ENCODE measurements around the gene TMEM237. TPM values are rescaled to one million over a fixed set of nuclear protein-coding genes. Genes with fewer than 3 reads are reported as not detected.

The TMEM237 gene

DNA sequence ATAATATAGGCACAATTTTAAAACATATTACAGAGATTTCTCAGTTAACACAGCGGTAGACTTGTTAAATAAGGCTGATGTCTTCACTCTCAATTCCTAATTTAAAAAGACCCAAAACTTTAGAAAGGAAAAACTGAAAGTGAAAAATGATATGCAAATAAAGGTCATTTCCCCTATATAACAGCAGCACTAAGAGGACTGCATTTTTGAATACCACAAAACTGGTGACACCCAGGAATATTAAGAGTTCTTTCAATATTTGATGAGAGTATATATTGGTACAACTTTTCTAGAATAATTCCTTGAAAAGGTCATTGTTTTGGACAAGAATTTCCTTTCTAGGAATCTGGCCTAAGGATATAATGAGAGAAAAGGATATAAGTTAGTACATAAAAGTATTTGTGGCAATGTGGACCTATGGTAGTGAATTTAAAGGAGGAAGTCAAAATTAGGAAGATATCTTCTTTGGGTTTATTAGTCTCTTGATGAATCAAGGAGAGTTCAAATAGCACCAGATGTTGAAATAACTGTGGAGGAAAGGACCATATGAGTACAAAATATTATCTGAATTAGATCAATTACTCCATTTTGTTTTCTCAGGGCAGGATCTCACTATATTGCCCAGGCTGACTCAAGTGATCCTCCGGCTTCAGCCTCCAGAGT lies 70.3 kb downstream of the TMEM237 start:
- no peak overlapping the region for H4K8ac ChIP-seq (ENCODE audit: low read depth, low read length)
- no peak for DNase-seq (ENCODE audit: low spot score)
- H2BK5ac ChIP-seq (ENCODE audit: low read length) = no peak overlapping the region
- no peak overlapping the region for H3K14ac ChIP-seq (ENCODE audit: low read length)
- H2AFZ ChIP-seq (ENCODE audit: low read length) = no peak overlapping the region
- H2AK5ac ChIP-seq (ENCODE audit: low read depth, low read length) = no peak overlapping the region
- no peak overlapping the region for H3K4me3 ChIP-seq (ENCODE audit: low read length in 2 of 2)
- H2BK120ac ChIP-seq (ENCODE audit: low read depth, low read length) = no peak overlapping the region
- H3K9ac ChIP-seq (ENCODE audit: low read depth, low read length, poor library complexity) = no peak overlapping the region
- no peak overlapping the region for H3K27ac ChIP-seq (replicated peaks; ENCODE audit: low read length)
- no peaks in the 10 kb centered on the region for H3K9me3 ChIP-seq (replicated peaks in 1 of 2; ENCODE audit: control insufficient read depth in 2 of 2, insufficient read depth in 1 of 2, low read depth in 1 of 2, low read length in 2 of 2)
- no CpG with 5 or more reads among the region's 2 CpGs for WGBS, 2 donors (ENCODE audit: extremely low coverage in 2 of 2, insufficient read length in 2 of 2, insufficient replicate concordance in 1 of 2)
- no peak overlapping the region for H3K4ac ChIP-seq (ENCODE audit: low read length)
- H3K79me1 ChIP-seq (ENCODE audit: low read depth, low read length) = no peaks in the 10 kb centered on the region
- no peak overlapping the region for H2BK12ac ChIP-seq (ENCODE audit: low read length)
- H3K36me3 ChIP-seq (replicated peaks in 1 of 2; ENCODE audit: control insufficient read depth in 2 of 2, insufficient read depth in 2 of 2, low read length in 2 of 2) = no peaks in the 10 kb centered on the region
- no peak overlapping the region for H3K18ac ChIP-seq (ENCODE audit: low read length)
- peaks cover 0 to 12% (median 0%) of the 10 kb centered on the region in 3 experiments for H3K27me3 ChIP-seq (ENCODE audit: control insufficient read depth in 3 of 3, insufficient read depth in 3 of 3, low read depth in 1 of 3, low read length in 3 of 3)
- no peak overlapping the region for H4K91ac ChIP-seq (ENCODE audit: low read depth, low read length, poor library complexity)
- H3K4me2 ChIP-seq (ENCODE audit: insufficient read depth, low read length, poor library complexity, severe bottlenecking) = no peak overlapping the region
- H2BK15ac ChIP-seq (ENCODE audit: low read length) = no peak overlapping the region
- H3K4me1 ChIP-seq (ENCODE audit: control insufficient read depth in 2 of 2, insufficient read depth in 1 of 2, low read depth in 1 of 2, low read length in 2 of 2) = no peaks in the 10 kb centered on the region
- no peak overlapping the region for H3K23ac ChIP-seq (ENCODE audit: low read depth, low read length, poor library complexity)

Small RNAs within 50 kb of the gene (small RNA-seq; reads per million reads assigned to genes)
- not detected for gene RNU6-651P (ENCODE audit: insufficient read depth)
